ENCODE measurements around the gene CWC22.

CWC22 gene

GRCh38 chr2:180040146-180040925 is 33.2 kb upstream of the CWC22 start:
- H3K4me3 ChIP-seq, result no peak overlapping the region
- TF ChIP-seq CTCF (IDR thresholded peaks at IDR 0.05), result no peak
- H3K27ac ChIP-seq, result no peak overlapping the region
- DNase-seq (ENCODE audit: low spot score), result no peak

GRCh38 chr2:180038997-180039396 is 31.9 kb upstream of the CWC22 start:
- Histone ChIP-seq H3K27ac (no peak overlapping the region), H3K4me3 (no peak overlapping the region)
- no peak for DNase-seq (ENCODE audit: low spot score)
- TF ChIP-seq CTCF (IDR thresholded peaks at IDR 0.05), result no peak

- H3K4me3 ChIP-seq, result no peak overlapping the region
- no peak for DNase-seq (ENCODE audit: low spot score)
- H3K27ac ChIP-seq, result no peak overlapping the region
- TF ChIP-seq CTCF (IDR thresholded peaks at IDR 0.05), result no peak
Observed at GRCh38 chr2:180033993-180034894, 27.1 kb upstream of the CWC22 start.

GRCh38 chr2:180029575-180029974 is 22.5 kb upstream of the CWC22 start:
- no peak for TF ChIP-seq CTCF (IDR thresholded peaks at IDR 0.05)
- Histone ChIP-seq H3K4me3 (no peak overlapping the region), H3K27ac (no peak overlapping the region)
- no peak for DNase-seq (ENCODE audit: low spot score)

GRCh38 chr2:180021850-180022249 is 14.8 kb upstream of the CWC22 start:
- TF ChIP-seq CTCF (IDR thresholded peaks at IDR 0.05), result no peak
- H3K4me3 ChIP-seq, result no peak overlapping the region
- no peak overlapping the region for H3K27ac ChIP-seq
- no peak for DNase-seq (ENCODE audit: low spot score)

- no peak overlapping the region for H3K4me3 ChIP-seq
- no peak for TF ChIP-seq CTCF (IDR thresholded peaks at IDR 0.05)
- DNase-seq (ENCODE audit: low spot score), result no peak
Observed at GRCh38 chr2:180017784-180018183, 10.7 kb upstream of the CWC22 start.

More at GRCh38 chr2:180017784-180018183, 10.7 kb upstream of the CWC22 start:
- H3K27ac ChIP-seq, result peak overlapping the region in 1 of 2 donors; percentile 46

All from coronary artery (tissue), 2 donors.